HepG2 (cell line): ENCODE measurements around the gene FAM222A. TPM values are rescaled to one million over a fixed set of nuclear protein-coding genes. Genes with fewer than 3 reads are reported as not detected.

Source experiments
- ATAC-seq: fragments of 200-7000 bp; cut with Tn5 transposase; 3 replicates; pipeline ENCODE4 v1.9.1; 2020; ENCODE audit warnings: mild to moderate bottlenecking, moderate library complexity
- BruUV-seq: library from RNA; stranded (reverse); fragments of 400-500 nt; replicated peaks from 2 replicates; lab custom pipeline; 2021; lab: Mats Ljungman, UMichigan
- CTCF ChIA-PET: fragments of 300-600 bp; formaldehyde crosslinking; extraction: SDS; loops from one replicate; lab custom pipeline; 2021; ENCODE audit warnings: low total read pairs, inconsistent platforms, low intra/inter-chr PET ratio; lab: Yijun Ruan, JAX
- POLR2A ChIA-PET: fragments of 350-600 bp; sonication (Branson Sonifier 250); formaldehyde crosslinking; loops from one replicate; lab custom pipeline; 2020; ENCODE audit warnings: antibody characterized with exemption, inconsistent platforms; lab: Yijun Ruan, JAX
- DNase-seq: peaks from one replicate; pipeline ENCODE4 v3.0.0-alpha.2; 2015; ENCODE audit warnings: low spot score
- FAIRE-seq: peaks from 3 replicates; lab custom pipeline; 2011; peaks lifted over from hg19 to GRCh38; lab: Jason Lieb, UNC
- H2AFZ ChIP-seq: one replicate; pipeline ENCODE4 v1.6.1; 2011; ENCODE audit warnings: low read length, inconsistent platforms
- H3K27ac ChIP-seq: fragments of 300-600 bp; 3 replicates; pipeline ENCODE4 v1.8.0; 2011; ENCODE audit warnings: mixed run types, mild to moderate bottlenecking, mixed read lengths, low read length, inconsistent platforms; ENCODE audit not compliant: insufficient read depth; ENCODE audit errors: extremely low read length
- H3K27me3 ChIP-seq, 2 experiments: fragments of 200-600 bp in 1 of 2; 2 replicates in 1 of 2; 3 replicates in 1 of 2; pipeline versions ENCODE4 v1.6.0 to v1.8.0; 2011; ENCODE audit warnings: low read length in 2 of 2, mild to moderate bottlenecking in 2 of 2, moderate library complexity in 2 of 2, inconsistent platforms in 1 of 2; ENCODE audit not compliant: insufficient read depth in 2 of 2, control insufficient read depth in 1 of 2
- H3K36me3 ChIP-seq, 2 experiments: fragments of 200-600 bp in 1 of 2; replicated peaks in 1 of 2; 2 replicates in 1 of 2; 3 replicates in 1 of 2; pipeline versions ENCODE4 v1.5.1 to v1.8.0; 2011; ENCODE audit warnings: low read length in 2 of 2, inconsistent platforms in 1 of 2; ENCODE audit not compliant: insufficient read depth in 2 of 2, control insufficient read depth in 1 of 2
- H3K4me1 ChIP-seq: 2 replicates; pipeline ENCODE4 v1.5.1; 2012; ENCODE audit warnings: low read length, inconsistent platforms; ENCODE audit not compliant: insufficient read depth
- H3K4me2 ChIP-seq: 2 replicates; pipeline ENCODE4 v1.6.0; 2011; ENCODE audit warnings: low read depth, low read length, inconsistent platforms
- H3K4me3 ChIP-seq, 3 experiments: fragments of 200-600 bp in 1 of 3; sonication (generic), shearing (Covaris generic) in 1 of 3; replicated peaks in 1 of 3; 2 replicates each; pipeline ENCODE4 v1.5.1; 2011 to 2016; ENCODE audit warnings: low read length in 3 of 3, inconsistent platforms in 2 of 3, low read depth in 2 of 3, mild to moderate bottlenecking in 2 of 3, control low read depth in 1 of 3, mixed read lengths in 1 of 3; ENCODE audit not compliant: insufficient read depth in 1 of 3
- H3K79me2 ChIP-seq: one replicate; pipeline ENCODE4 v1.6.1; 2011; ENCODE audit warnings: low read length, inconsistent platforms; ENCODE audit not compliant: insufficient read depth
- H3K9ac ChIP-seq: 2 replicates; pipeline ENCODE4 v1.6.0; 2011; ENCODE audit warnings: mild to moderate bottlenecking, low read depth, low read length, inconsistent platforms; ENCODE audit not compliant: insufficient read depth
- H3K9me3 ChIP-seq: 2 replicates; pipeline ENCODE4 v1.5.1; 2012; ENCODE audit warnings: mild to moderate bottlenecking, low read length
- H4K20me1 ChIP-seq: 2 replicates; pipeline ENCODE4 v1.6.0; 2011; ENCODE audit warnings: inconsistent platforms, mild to moderate bottlenecking, low read length, moderate library complexity; ENCODE audit not compliant: insufficient read depth
- SMC3 ChIP-seq: IDR thresholded peaks from 2 replicates; pipeline ENCODE4 v1.6.1; 2011; ENCODE audit warnings: low read length, improper control_type of control experiment
- STAG1 ChIP-seq: sonication (generic); formaldehyde crosslinking; IDR thresholded peaks from 2 replicates; pipeline ENCODE4 v1.4.0; 2020; ENCODE audit warnings: missing genetic modification reagents
- WGBS: methylation state at CpG from one replicate; pipeline ENCODE4 v1.1.6; 2017; ENCODE audit warnings: low lambda C conversion rate; 5-methylcytosine and 5-hydroxymethylcytosine counted together
- in situ Hi-C: cut with HindIII; loops from 2 replicates; pipeline ENCODE4 v1.10.0; 2017; ENCODE audit warnings: low pct_unique_long_range_greater_than_20kb; ENCODE audit not compliant: extremely low pct_ligation_motif_present
- intact Hi-C: fragments of 100-400 bp; cut with micrococcal nuclease; formaldehyde crosslinking; loops from one replicate; pipeline ENCODE4 v1.10.0; 2022; ENCODE audit not compliant: unreplicated experiment
- polyA plus RNA-seq, 8 experiments: library from polyadenylated mRNA; depleted of rRNA in 3 of 8; stranded (reverse) in 7 of 8; unstranded in 1 of 8; fragments of >200 nt; fragmentation: Illumina TruSeq in 4 of 8; extraction: Trizol in 4 of 8; gene quantifications; 2 replicates each; pipeline versions ENCODE4 v1.2.1 to v1.2.3, GENCODE V29; 2011 to 2016; ENCODE audit warnings: low read depth in 4 of 8, missing spikeins in 1 of 8, mixed read lengths in 1 of 8; ENCODE audit not compliant: insufficient read depth in 1 of 8
- total RNA-seq, 5 experiments: library from RNA; depleted of rRNA; stranded (reverse); fragments of >200 nt; fragmentation: Illumina TruSeq; extraction: Trizol; gene quantifications; 2 replicates each; pipeline ENCODE4 v1.2.3, GENCODE V29; 2016; ENCODE audit warnings: low read depth in 1 of 5
- TF ChIP-seq, protein P1 (sequence below): sonication (generic); formaldehyde crosslinking; IDR thresholded peaks from 2 replicates; pipeline ENCODE4 v1.5.1; 2020; ENCODE audit warnings: mild to moderate bottlenecking, moderate library complexity, missing genetic modification reagents
- TF ChIP-seq, protein P2 (sequence below): sonication (generic); formaldehyde crosslinking; IDR thresholded peaks from 2 replicates; pipeline ENCODE4 v1.5.0; 2020; ENCODE audit warnings: mild to moderate bottlenecking, missing genetic modification reagents, moderate library complexity

FAM222A gene
- total and polyA plus RNA-seq, 2 of the 13 experiments (the other 11 are each of a cell fraction or from before 2014, with no cell fraction given): 2.7 to 9.6 TPM

DNA sequence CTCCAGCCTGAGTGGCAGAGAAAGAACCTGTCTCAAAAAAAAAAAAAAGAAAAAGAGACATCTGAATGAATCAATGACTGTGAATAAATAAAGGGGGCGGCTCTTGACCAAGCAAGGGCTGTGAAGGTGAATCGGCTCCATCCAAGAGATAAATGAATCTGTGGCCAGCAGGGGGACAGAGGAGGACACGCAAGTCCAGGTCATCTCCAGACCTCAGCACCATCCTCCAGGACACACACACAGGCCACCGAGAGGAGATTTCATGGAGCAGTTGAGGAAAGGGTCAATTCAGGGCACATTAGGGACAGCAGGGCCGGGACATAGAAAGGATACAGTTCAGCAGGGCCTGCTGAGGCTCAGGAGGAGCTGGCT lies 98.0 kb downstream of the FAM222A start:
- no peak for FAIRE-seq
- no peaks in the 10 kb centered on the region for H3K79me2 ChIP-seq
- no peak overlapping the region for H3K27ac ChIP-seq
- no TSS peak for BruUV-seq
- H3K4me3 ChIP-seq: no peak overlapping the region
- H3K9ac ChIP-seq: no peak overlapping the region
- intact Hi-C loops: no loop called here
- H3K4me2 ChIP-seq: no peak overlapping the region
- H3K4me1 ChIP-seq: peaks cover 17% of the 10 kb centered on the region
- CTCF ChIA-PET: interaction anchor here (1.6 kb wide), 1 partner anchor 34 kb away, joined by 10 read pairs; no protein-coding TSS in a partner anchor
- H3K9me3 ChIP-seq: no peaks in the 10 kb centered on the region
- 38% methylated on average over 4 of the region's 5 CpGs for WGBS
- TF ChIP-seq, protein P1, sequence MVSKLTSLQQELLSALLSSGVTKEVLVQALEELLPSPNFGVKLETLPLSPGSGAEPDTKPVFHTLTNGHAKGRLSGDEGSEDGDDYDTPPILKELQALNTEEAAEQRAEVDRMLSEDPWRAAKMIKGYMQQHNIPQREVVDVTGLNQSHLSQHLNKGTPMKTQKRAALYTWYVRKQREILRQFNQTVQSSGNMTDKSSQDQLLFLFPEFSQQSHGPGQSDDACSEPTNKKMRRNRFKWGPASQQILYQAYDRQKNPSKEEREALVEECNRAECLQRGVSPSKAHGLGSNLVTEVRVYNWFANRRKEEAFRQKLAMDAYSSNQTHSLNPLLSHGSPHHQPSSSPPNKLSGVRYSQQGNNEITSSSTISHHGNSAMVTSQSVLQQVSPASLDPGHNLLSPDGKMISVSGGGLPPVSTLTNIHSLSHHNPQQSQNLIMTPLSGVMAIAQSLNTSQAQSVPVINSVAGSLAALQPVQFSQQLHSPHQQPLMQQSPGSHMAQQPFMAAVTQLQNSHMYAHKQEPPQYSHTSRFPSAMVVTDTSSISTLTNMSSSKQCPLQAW: no peak
- TF ChIP-seq SMC3 (peak; percentile 58), STAG1 (CRISPR knock-in tag) (peak; percentile 42)
- TF ChIP-seq, protein P2, sequence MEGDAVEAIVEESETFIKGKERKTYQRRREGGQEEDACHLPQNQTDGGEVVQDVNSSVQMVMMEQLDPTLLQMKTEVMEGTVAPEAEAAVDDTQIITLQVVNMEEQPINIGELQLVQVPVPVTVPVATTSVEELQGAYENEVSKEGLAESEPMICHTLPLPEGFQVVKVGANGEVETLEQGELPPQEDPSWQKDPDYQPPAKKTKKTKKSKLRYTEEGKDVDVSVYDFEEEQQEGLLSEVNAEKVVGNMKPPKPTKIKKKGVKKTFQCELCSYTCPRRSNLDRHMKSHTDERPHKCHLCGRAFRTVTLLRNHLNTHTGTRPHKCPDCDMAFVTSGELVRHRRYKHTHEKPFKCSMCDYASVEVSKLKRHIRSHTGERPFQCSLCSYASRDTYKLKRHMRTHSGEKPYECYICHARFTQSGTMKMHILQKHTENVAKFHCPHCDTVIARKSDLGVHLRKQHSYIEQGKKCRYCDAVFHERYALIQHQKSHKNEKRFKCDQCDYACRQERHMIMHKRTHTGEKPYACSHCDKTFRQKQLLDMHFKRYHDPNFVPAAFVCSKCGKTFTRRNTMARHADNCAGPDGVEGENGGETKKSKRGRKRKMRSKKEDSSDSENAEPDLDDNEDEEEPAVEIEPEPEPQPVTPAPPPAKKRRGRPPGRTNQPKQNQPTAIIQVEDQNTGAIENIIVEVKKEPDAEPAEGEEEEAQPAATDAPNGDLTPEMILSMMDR (CRISPR knock-in tag): peak; percentile 43
- TF ChIP-seq, all 625 proteins: peak for 3
- no peaks in the 10 kb centered on the region for H4K20me1 ChIP-seq
- H3K36me3 ChIP-seq: no peaks in the 10 kb centered on the region
- POLR2A ChIA-PET: no interaction called here
- DNase-seq (peak; percentile 36), ATAC-seq (peak; percentile 85)
- in situ Hi-C loops: no loop called here
- H3K27me3 ChIP-seq: no peaks in the 10 kb centered on the region
- no peak overlapping the region for H2AFZ ChIP-seq
